GM20000 (cell line): ENCODE data around the gene TPH2.

Experiments
- DNase-seq: peaks from one replicate; pipeline ENCODE4 v3.0.0; 2012; ENCODE audit warnings: low spot score
- CTCF ChIP-seq: IDR thresholded peaks from 2 replicates; pipeline ENCODE4 v1.5.1; 2012; ENCODE audit warnings: mild to moderate bottlenecking, control low read depth; ENCODE audit errors: extremely low read depth, missing control alignments

Gene TPH2

GRCh38 chr12:71958056-71958455 is 19.4 kb downstream of the TPH2 start:
- DNase-seq, result no peak
- no peak for TF ChIP-seq CTCF

- no peak for DNase-seq
- no peak for TF ChIP-seq CTCF
These were observed 19.8 kb downstream of the TPH2 start for GRCh38 chr12:71958457-71958856.

GRCh38 chr12:71958993-71959578 is 20.4 kb downstream of the TPH2 start:
- no peak for DNase-seq
- no peak for TF ChIP-seq CTCF

- DNase-seq, result no peak
- TF ChIP-seq CTCF, result no peak
These were observed 28.6 kb downstream of the TPH2 start for GRCh38 chr12:71967211-71967610.

GRCh38 chr12:71969330-71969729 is 30.7 kb downstream of the TPH2 start:
- DNase-seq, result no peak
- no peak for TF ChIP-seq CTCF

GRCh38 chr12:71970031-71970430 is 31.4 kb downstream of the TPH2 start:
- no peak for DNase-seq
- no peak for TF ChIP-seq CTCF

- no peak for DNase-seq
- no peak for TF ChIP-seq CTCF
These were observed 33.9 kb downstream of the TPH2 start for GRCh38 chr12:71972441-71973074.
